PC-3 (cell line): ENCODE measurements around the gene CIAPIN1.

ENCODE experiments used
- EZH2 ChIP-seq: fragments of 300-600 bp; sonication (generic); IDR thresholded peaks from one replicate; pipeline ENCODE4 v1.6.1; 2017; ENCODE audit warnings: antibody characterized with exemption, mild to moderate bottlenecking, low read length; ENCODE audit not compliant: unreplicated experiment
- TF ChIP-seq, protein P1 (sequence below): fragments of 300-600 bp; sonication (generic); conservative IDR thresholded peaks from 2 replicates; pipeline ENCODE4 v1.5.1; 2017; ENCODE audit warnings: antibody characterized with exemption, low read depth, mild to moderate bottlenecking, low read length

DNA sequence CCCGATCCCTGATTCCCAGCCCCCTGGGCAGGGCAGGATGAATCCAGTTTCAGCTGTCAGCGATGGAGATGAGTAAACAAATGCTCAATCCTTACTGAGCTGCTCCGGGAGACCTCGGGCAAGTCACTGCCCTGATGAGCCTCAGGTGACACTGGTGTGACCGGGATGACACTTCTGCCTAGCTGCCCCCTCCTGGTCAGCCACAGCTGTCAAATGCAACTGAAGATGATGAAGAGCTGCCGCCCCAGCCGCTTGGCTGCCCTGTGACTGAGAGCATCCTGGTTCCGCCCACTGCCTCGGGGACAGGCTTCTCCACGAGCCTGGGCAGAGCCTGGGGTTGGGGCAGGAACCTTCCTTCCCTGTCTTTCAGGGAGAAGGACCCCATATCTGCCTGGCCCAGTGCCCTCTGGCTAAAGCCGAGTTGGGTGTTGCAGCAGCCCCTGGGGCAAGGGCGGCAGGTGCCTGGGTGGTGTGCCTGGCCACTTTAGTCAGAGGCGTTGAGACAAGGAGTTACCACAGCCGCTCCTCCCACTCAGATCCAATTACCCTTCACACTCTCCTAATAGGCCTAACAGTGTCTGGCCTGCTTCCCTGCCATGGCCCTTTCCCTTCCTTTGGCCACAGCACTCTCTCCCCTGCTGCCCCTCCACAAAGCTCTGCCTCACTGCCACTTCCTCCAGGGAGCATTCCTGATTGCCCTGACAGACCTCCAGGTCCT, 37.2 kb downstream of the CIAPIN1 start:
- TF ChIP-seq, protein P1, sequence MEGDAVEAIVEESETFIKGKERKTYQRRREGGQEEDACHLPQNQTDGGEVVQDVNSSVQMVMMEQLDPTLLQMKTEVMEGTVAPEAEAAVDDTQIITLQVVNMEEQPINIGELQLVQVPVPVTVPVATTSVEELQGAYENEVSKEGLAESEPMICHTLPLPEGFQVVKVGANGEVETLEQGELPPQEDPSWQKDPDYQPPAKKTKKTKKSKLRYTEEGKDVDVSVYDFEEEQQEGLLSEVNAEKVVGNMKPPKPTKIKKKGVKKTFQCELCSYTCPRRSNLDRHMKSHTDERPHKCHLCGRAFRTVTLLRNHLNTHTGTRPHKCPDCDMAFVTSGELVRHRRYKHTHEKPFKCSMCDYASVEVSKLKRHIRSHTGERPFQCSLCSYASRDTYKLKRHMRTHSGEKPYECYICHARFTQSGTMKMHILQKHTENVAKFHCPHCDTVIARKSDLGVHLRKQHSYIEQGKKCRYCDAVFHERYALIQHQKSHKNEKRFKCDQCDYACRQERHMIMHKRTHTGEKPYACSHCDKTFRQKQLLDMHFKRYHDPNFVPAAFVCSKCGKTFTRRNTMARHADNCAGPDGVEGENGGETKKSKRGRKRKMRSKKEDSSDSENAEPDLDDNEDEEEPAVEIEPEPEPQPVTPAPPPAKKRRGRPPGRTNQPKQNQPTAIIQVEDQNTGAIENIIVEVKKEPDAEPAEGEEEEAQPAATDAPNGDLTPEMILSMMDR: no peak
- TF ChIP-seq EZH2: no peak
